Measurements from ENCODE around the gene SPEM2.

SPEM2 gene

GRCh38 chr17:7406235-7406825 lies 19.1 kb upstream of the SPEM2 start:
- Histone ChIP-seq H4K20me1 (ENCODE audit: low read depth, low read length) (no peaks in the 10 kb centered on the region), H3K9me2 (replicated peaks; ENCODE audit: insufficient read depth, low read length) (no peaks in the 10 kb centered on the region), H3K36me3 (ENCODE audit: low read length) (no peaks in the 10 kb centered on the region), H3K27me3 (ENCODE audit: low read length) (no peaks in the 10 kb centered on the region), H3K9ac (ENCODE audit: low read length) (no peak overlapping the region), H3K4me3 (ENCODE audit: insufficient read depth, low read length, poor library complexity, severe bottlenecking) (no peak overlapping the region), H3K79me2 (ENCODE audit: insufficient read depth, low read length) (no peaks in the 10 kb centered on the region), H3K27ac (ENCODE audit: low read depth, low read length) (no peak overlapping the region), H3K4me2 (ENCODE audit: low read depth, low read length, poor library complexity, severe bottlenecking) (no peak overlapping the region), H3F3A (ENCODE audit: insufficient read depth) (no peaks in the 10 kb centered on the region), H3K9me3 (ENCODE audit: insufficient read depth, low read length) (no peaks in the 10 kb centered on the region), H2AFZ (ENCODE audit: low read depth, low read length, severe bottlenecking) (no peak overlapping the region)
- TF ChIP-seq EZH2phosphoT487 (conservative IDR thresholded peaks at IDR 0.05; ENCODE audit: low read length) (no peak), CTCF (IDR thresholded peaks at IDR 0.05; ENCODE audit: insufficient read depth, low read length, poor library complexity, severe bottlenecking) (no peak)

GRCh38 chr17:7407082-7407481 lies 18.3 kb upstream of the SPEM2 start:
- H4K20me1 ChIP-seq (ENCODE audit: low read depth, low read length) = no peaks in the 10 kb centered on the region
- H2AFZ ChIP-seq (ENCODE audit: low read depth, low read length, severe bottlenecking) = no peak overlapping the region
- no peak for TF ChIP-seq CTCF (IDR thresholded peaks at IDR 0.05; ENCODE audit: insufficient read depth, low read length, poor library complexity, severe bottlenecking)
- TF ChIP-seq EZH2phosphoT487 (conservative IDR thresholded peaks at IDR 0.05; ENCODE audit: low read length) = no peak
- no peaks in the 10 kb centered on the region for H3F3A ChIP-seq (ENCODE audit: insufficient read depth)
- no peaks in the 10 kb centered on the region for H3K36me3 ChIP-seq (ENCODE audit: low read length)
- H3K9me3 ChIP-seq (ENCODE audit: insufficient read depth, low read length) = no peaks in the 10 kb centered on the region
- H3K79me2 ChIP-seq (ENCODE audit: insufficient read depth, low read length) = no peaks in the 10 kb centered on the region
- H3K27me3 ChIP-seq (ENCODE audit: low read length) = no peaks in the 10 kb centered on the region
- no peaks in the 10 kb centered on the region for H3K9me2 ChIP-seq (replicated peaks; ENCODE audit: insufficient read depth, low read length)
- H3K27ac ChIP-seq (ENCODE audit: low read depth, low read length) = no peak overlapping the region
- no peak overlapping the region for H3K4me3 ChIP-seq (ENCODE audit: insufficient read depth, low read length, poor library complexity, severe bottlenecking)
- H3K9ac ChIP-seq (ENCODE audit: low read length) = no peak overlapping the region
- no peak overlapping the region for H3K4me2 ChIP-seq (ENCODE audit: low read depth, low read length, poor library complexity, severe bottlenecking)

- Histone ChIP-seq H3K4me2 (ENCODE audit: low read depth, low read length, poor library complexity, severe bottlenecking) (no peak within 1 kb of the TSS), H3K9ac (ENCODE audit: low read length) (no peak within 1 kb of the TSS), H4K20me1 (ENCODE audit: low read depth, low read length) (no peaks in the 10 kb centered on the region), H3K9me2 (replicated peaks; ENCODE audit: insufficient read depth, low read length) (no peaks in the 10 kb centered on the region), H3K27me3 (ENCODE audit: low read length) (no peaks in the 10 kb centered on the region), H3K36me3 (ENCODE audit: low read length) (no peaks in the 10 kb centered on the region), H3K27ac (ENCODE audit: low read depth, low read length) (no peak within 1 kb of the TSS), H3K9me3 (ENCODE audit: insufficient read depth, low read length) (no peaks in the 10 kb centered on the region), H2AFZ (ENCODE audit: low read depth, low read length, severe bottlenecking) (no peak within 1 kb of the TSS), H3K4me3 (ENCODE audit: insufficient read depth, low read length, poor library complexity, severe bottlenecking) (no peak within 1 kb of the TSS), H3K79me2 (ENCODE audit: insufficient read depth, low read length) (no peaks in the 10 kb centered on the region), H3F3A (ENCODE audit: insufficient read depth) (no peaks in the 10 kb centered on the region)
- no peak for TF ChIP-seq CTCF (IDR thresholded peaks at IDR 0.05; ENCODE audit: insufficient read depth, low read length, poor library complexity, severe bottlenecking)
- TF ChIP-seq EZH2phosphoT487 (conservative IDR thresholded peaks at IDR 0.05; ENCODE audit: low read length) = no peak
These were observed 17.7 kb upstream of the SPEM2 start, which contains the start of gene NLGN2 for GRCh38 chr17:7407485-7408251. Gene NLGN2, plus strand, starts transcription at chr17:7407845. Its CDS starts 411 bp downstream, at chr17:7408256.

Measured in SU-DHL-6 (cell line).